ENCODE data around the gene ROR2. TPM values are rescaled to one million over a fixed set of nuclear protein-coding genes. Genes with fewer than 3 reads are reported as not detected.

Gene ROR2
- total RNA-seq, 4 donors from 2014 or later: 35.6 to 67.6 (median 50.6) TPM

GRCh38 chr9:91778031-91778430 is 172.0 kb downstream of the ROR2 start:
- H3K36me3 ChIP-seq: no peaks in the 10 kb centered on the region
- no peak for DNase-seq
- no peak for TF ChIP-seq CTCF (IDR thresholded peaks at IDR 0.05)
- no peak for TF ChIP-seq POLR2A (IDR thresholded peaks at IDR 0.05)
- H3K4me1 ChIP-seq: peaks cover 0 to 5% of the 10 kb centered on the region in 2 donors
- no peak overlapping the region for H3K4me3 ChIP-seq
- no peak overlapping the region for H3K27ac ChIP-seq
- no peaks in the 10 kb centered on the region for H3K9me3 ChIP-seq
- no peaks in the 10 kb centered on the region for H3K27me3 ChIP-seq
- intact Hi-C loops (cut with DNase I; ENCODE audit: low total_unique reads): loop anchor here (5.0 kb wide), 1 partner anchor 169 kb away; no protein-coding TSS in a partner anchor

- H3K27me3 ChIP-seq: no peaks in the 10 kb centered on the region
- H3K9me3 ChIP-seq: no peaks in the 10 kb centered on the region
- TF ChIP-seq CTCF (IDR thresholded peaks at IDR 0.05): no peak
- TF ChIP-seq POLR2A (IDR thresholded peaks at IDR 0.05): no peak
- intact Hi-C loops (cut with DNase I; ENCODE audit: low total_unique reads): loop anchor here (5.0 kb wide), 1 partner anchor 170 kb away; no protein-coding TSS in a partner anchor
- peaks cover 0 to 5% of the 10 kb centered on the region in 2 donors for H3K4me1 ChIP-seq
- H3K36me3 ChIP-seq: no peaks in the 10 kb centered on the region
- no peak for DNase-seq
- H3K4me3 ChIP-seq: no peak overlapping the region
- H3K27ac ChIP-seq: no peak overlapping the region
Observed at GRCh38 chr9:91777292-91777830, 172.7 kb downstream of the ROR2 start.

- intact Hi-C loops (cut with DNase I; ENCODE audit: low total_unique reads): loop anchor here (5.0 kb wide), 1 partner anchor 171 kb away; no protein-coding TSS in a partner anchor
- Histone ChIP-seq H3K36me3 (no peaks in the 10 kb centered on the region), H3K4me3 (no peak overlapping the region), H3K27ac (no peak overlapping the region), H3K4me1 (peaks cover 0 to 5% of the 10 kb centered on the region in 2 donors), H3K27me3 (no peaks in the 10 kb centered on the region), H3K9me3 (no peaks in the 10 kb centered on the region)
- no peak for DNase-seq
- no peak for TF ChIP-seq CTCF (IDR thresholded peaks at IDR 0.05)
- TF ChIP-seq POLR2A (IDR thresholded peaks at IDR 0.05): no peak
Observed at GRCh38 chr9:91776409-91777291, 173.4 kb downstream of the ROR2 start.

GRCh38 chr9:91775708-91776028 is 174.4 kb downstream of the ROR2 start:
- TF ChIP-seq POLR2A (IDR thresholded peaks at IDR 0.05) (no peak), CTCF (IDR thresholded peaks at IDR 0.05) (no peak)
- Histone ChIP-seq H3K27ac (no peak overlapping the region), H3K4me1 (peaks cover 0 to 5% of the 10 kb centered on the region in 2 donors), H3K36me3 (no peaks in the 10 kb centered on the region), H3K27me3 (no peaks in the 10 kb centered on the region), H3K9me3 (no peaks in the 10 kb centered on the region), H3K4me3 (no peak overlapping the region)
- intact Hi-C loops (cut with DNase I; ENCODE audit: low total_unique reads): loop anchor here (5.0 kb wide), 1 partner anchor 172 kb away; no protein-coding TSS in a partner anchor
- DNase-seq: no peak

All from uterus (tissue), 4 donors.